Gastroesophageal sphincter (tissue), 3 donors: ENCODE data around the gene CCDC88C.

Experiments used
- POLR2A ChIP-seq, 2 donors: fragments of 450-650 bp; IDR thresholded peaks; one replicate each; pipeline ENCODE4 v1.6.1; 2017; ENCODE audit warnings: antibody characterized with exemption in 2 of 2, mild to moderate bottlenecking in 2 of 2, moderate library complexity in 1 of 2
- TF ChIP-seq, protein P1 (sequence below), 4 experiments: fragments of 200-600 bp in 2 of 4; fragments of 450-650 bp in 2 of 4; sonication (generic) in 1 of 4; IDR thresholded peaks; one replicate each; pipeline ENCODE4 v1.5.1; 2017 to 2019; ENCODE audit warnings: antibody characterized with exemption in 4 of 4, mild to moderate bottlenecking in 2 of 4, moderate library complexity in 2 of 4

GRCh38 chr14:91372671-91373495 is 44.7 kb downstream of the CCDC88C start:
- no peak for TF ChIP-seq POLR2A (IDR thresholded peaks at IDR 0.05)
- TF ChIP-seq, protein P1, sequence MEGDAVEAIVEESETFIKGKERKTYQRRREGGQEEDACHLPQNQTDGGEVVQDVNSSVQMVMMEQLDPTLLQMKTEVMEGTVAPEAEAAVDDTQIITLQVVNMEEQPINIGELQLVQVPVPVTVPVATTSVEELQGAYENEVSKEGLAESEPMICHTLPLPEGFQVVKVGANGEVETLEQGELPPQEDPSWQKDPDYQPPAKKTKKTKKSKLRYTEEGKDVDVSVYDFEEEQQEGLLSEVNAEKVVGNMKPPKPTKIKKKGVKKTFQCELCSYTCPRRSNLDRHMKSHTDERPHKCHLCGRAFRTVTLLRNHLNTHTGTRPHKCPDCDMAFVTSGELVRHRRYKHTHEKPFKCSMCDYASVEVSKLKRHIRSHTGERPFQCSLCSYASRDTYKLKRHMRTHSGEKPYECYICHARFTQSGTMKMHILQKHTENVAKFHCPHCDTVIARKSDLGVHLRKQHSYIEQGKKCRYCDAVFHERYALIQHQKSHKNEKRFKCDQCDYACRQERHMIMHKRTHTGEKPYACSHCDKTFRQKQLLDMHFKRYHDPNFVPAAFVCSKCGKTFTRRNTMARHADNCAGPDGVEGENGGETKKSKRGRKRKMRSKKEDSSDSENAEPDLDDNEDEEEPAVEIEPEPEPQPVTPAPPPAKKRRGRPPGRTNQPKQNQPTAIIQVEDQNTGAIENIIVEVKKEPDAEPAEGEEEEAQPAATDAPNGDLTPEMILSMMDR (IDR thresholded peaks at IDR 0.05), result no peak
